ENCODE data around the gene REEP1. TPM values are rescaled to one million over a fixed set of nuclear protein-coding genes. Genes with fewer than 3 reads are reported as not detected.
"Not testable (repeated sequence)": the region's sequence is repeated elsewhere in the genome, so short reads cannot be mapped to it uniquely, and the experiment has no call there.

Gene REEP1
- total RNA-seq, 4 donors from 2014 or later: 0.34 to 5.2 (median 2.4) TPM

GRCh38 chr2:86203614-86204013 is 133.8 kb downstream of the REEP1 start:
- H3K9me3 ChIP-seq: no peaks in the 10 kb centered on the region
- TF ChIP-seq CTCF (IDR thresholded peaks at IDR 0.05) (no peak), POLR2A (IDR thresholded peaks at IDR 0.05) (no peak), POLR2AphosphoS5 (IDR thresholded peaks at IDR 0.05) (no peak), EP300 (IDR thresholded peaks at IDR 0.05) (no peak)
- H3K4me1 ChIP-seq: peaks cover 21% of the 10 kb centered on the region
- no peaks in the 10 kb centered on the region for H3K27me3 ChIP-seq
- no peak overlapping the region for H3K27ac ChIP-seq
- no peak overlapping the region for H3K4me3 ChIP-seq
- DNase-seq (ENCODE audit: low spot score in 2 of 2): no peak
- 100% methylated on average over 1 of the region's 1 CpG for WGBS
- H3K36me3 ChIP-seq: peaks cover 32% of the 10 kb centered on the region

GRCh38 chr2:86202702-86203101 is 134.7 kb downstream of the REEP1 start:
- Histone ChIP-seq H3K4me1 (peaks cover 22% of the 10 kb centered on the region), H3K27me3 (no peaks in the 10 kb centered on the region), H3K9me3 (no peaks in the 10 kb centered on the region), H3K4me3 (no peak overlapping the region), H3K36me3 (peaks cover 23% of the 10 kb centered on the region), H3K27ac (no peak overlapping the region)
- DNase-seq (ENCODE audit: low spot score in 2 of 2): no peak
- no peak for TF ChIP-seq CTCF (IDR thresholded peaks at IDR 0.05)
- no peak for TF ChIP-seq POLR2AphosphoS5 (IDR thresholded peaks at IDR 0.05)
- no peak for TF ChIP-seq POLR2A (IDR thresholded peaks at IDR 0.05)
- no peak for TF ChIP-seq EP300 (IDR thresholded peaks at IDR 0.05)
- WGBS: 88% methylated on average over 9 of the region's 9 CpGs

- 90% methylated on average over 2 of the region's 2 CpGs for WGBS
- no peak for TF ChIP-seq EP300 (IDR thresholded peaks at IDR 0.05)
- TF ChIP-seq CTCF (IDR thresholded peaks at IDR 0.05): no peak
- no peak for TF ChIP-seq POLR2AphosphoS5 (IDR thresholded peaks at IDR 0.05)
- no peak for TF ChIP-seq POLR2A (IDR thresholded peaks at IDR 0.05)
- H3K36me3 ChIP-seq: peaks cover 19% of the 10 kb centered on the region
Observed at GRCh38 chr2:86202336-86202692, 135.1 kb downstream of the REEP1 start.

GRCh38 chr2:86201671-86202335 is 135.6 kb downstream of the REEP1 start:
- H3K27me3 ChIP-seq: no peaks in the 10 kb centered on the region
- 80% methylated on average over 8 of the region's 8 CpGs for WGBS
- H3K4me1 ChIP-seq: peaks cover 22% of the 10 kb centered on the region
- no peak overlapping the region for H3K4me3 ChIP-seq
- peaks cover 14% of the 10 kb centered on the region for H3K36me3 ChIP-seq
- H3K27ac ChIP-seq: no peak overlapping the region
- no peak for TF ChIP-seq EP300 (IDR thresholded peaks at IDR 0.05)
- no peak for TF ChIP-seq POLR2A (IDR thresholded peaks at IDR 0.05)
- no peak for TF ChIP-seq POLR2AphosphoS5 (IDR thresholded peaks at IDR 0.05)
- TF ChIP-seq CTCF (IDR thresholded peaks at IDR 0.05): no peak
- DNase-seq (ENCODE audit: low spot score in 2 of 2): no peak
- H3K9me3 ChIP-seq: no peaks in the 10 kb centered on the region

More at GRCh38 chr2:86202336-86202692, 135.1 kb downstream of the REEP1 start:
- H3K27me3 ChIP-seq: no peaks in the 10 kb centered on the region
- no peaks in the 10 kb centered on the region for H3K9me3 ChIP-seq
- H3K27ac ChIP-seq: no peak overlapping the region
- peaks cover 22% of the 10 kb centered on the region for H3K4me1 ChIP-seq
- no peak for DNase-seq (ENCODE audit: low spot score in 2 of 2)
- no peak overlapping the region for H3K4me3 ChIP-seq

GRCh38 chr2:86200564-86200963 is 136.9 kb downstream of the REEP1 start:
- not testable (repeated sequence) for H3K27ac ChIP-seq; H3K36me3 ChIP-seq; H3K9me3 ChIP-seq; H3K27me3 ChIP-seq; DNase-seq (ENCODE audit: low spot score in 2 of 2)
- Histone ChIP-seq H3K4me3 (peak overlapping the region; percentile 79), H3K4me1 (peaks cover 31% of the 10 kb centered on the region)
- WGBS: 84% methylated on average over 11 of the region's 11 CpGs

- Histone ChIP-seq H3K27me3 (no peaks in the 10 kb centered on the region), H3K27ac (peak overlapping the region; percentile 80), H3K4me3 (peak overlapping the region; percentile 79), H3K36me3 (peaks cover under 1% of the 10 kb centered on the region), H3K4me1 (peaks cover 31% of the 10 kb centered on the region), H3K9me3 (no peaks in the 10 kb centered on the region)
- TF ChIP-seq POLR2AphosphoS5 (IDR thresholded peaks at IDR 0.05): no peak
- TF ChIP-seq EP300 (IDR thresholded peaks at IDR 0.05): no peak
- TF ChIP-seq POLR2A (IDR thresholded peaks at IDR 0.05): no peak
- no peak for TF ChIP-seq CTCF (IDR thresholded peaks at IDR 0.05)
- under 1% methylated on average over 8 of the region's 8 CpGs for WGBS
- DNase-seq (ENCODE audit: low spot score in 2 of 2): no peak
Observed at GRCh38 chr2:86199834-86200177, 137.6 kb downstream of the REEP1 start.

All from suprapubic skin (tissue), 4 donors.